ENCODE results near the gene SPAG9. TPM values are rescaled to one million over a fixed set of nuclear protein-coding genes. Genes with fewer than 3 reads are reported as not detected.

The SPAG9 gene
- total and polyA plus RNA-seq, 12 donors = 20.7 to 65.8 (median 51.6) TPM

- 94% methylated on average over 3 of the region's 3 CpGs for WGBS, 2 donors
Measured at GRCh38 chr17:50989149-50989548, 131.5 kb downstream of the SPAG9 start.

GRCh38 chr17:50988427-50988826 is 132.2 kb downstream of the SPAG9 start:
- H3K9me3 ChIP-seq = no peaks in the 10 kb centered on the region
- no peak overlapping the region for H3K4me3 ChIP-seq
- no peak for DNase-seq
- no peak overlapping the region for H3K27ac ChIP-seq
- ATAC-seq = no peak
- H3K27me3 ChIP-seq = no peaks in the 10 kb centered on the region
- H3K4me1 ChIP-seq = no peaks in the 10 kb centered on the region
- intact Hi-C loops (cut with DNase I) = no loop called here
- 92 to 97% methylated on average over 5 of the region's 5 CpGs for WGBS, 2 donors
- TF ChIP-seq CTCF (IDR thresholded peaks at IDR 0.05) = no peak
- H3K36me3 ChIP-seq = peaks cover 0 to 100% (median 82%) of the 10 kb centered on the region in 9 donors

More at GRCh38 chr17:50989149-50989548, 131.5 kb downstream of the SPAG9 start:
- Histone ChIP-seq H3K4me1 (no peaks in the 10 kb centered on the region), H3K36me3 (peaks cover 0 to 100% (median 87%) of the 10 kb centered on the region in 9 donors), H3K9me3 (no peaks in the 10 kb centered on the region), H3K27me3 (no peaks in the 10 kb centered on the region), H3K4me3 (no peak overlapping the region), H3K27ac (no peak overlapping the region)
- TF ChIP-seq CTCF (IDR thresholded peaks at IDR 0.05) = no peak
- ATAC-seq = no peak
- no peak for DNase-seq
- intact Hi-C loops (cut with DNase I) = no loop called here

- no peaks in the 10 kb centered on the region for H3K27me3 ChIP-seq
- H3K27ac ChIP-seq = no peak overlapping the region
- no peak for TF ChIP-seq CTCF (IDR thresholded peaks at IDR 0.05)
- H3K4me3 ChIP-seq = no peak overlapping the region
- DNase-seq = no peak
- H3K9me3 ChIP-seq = no peaks in the 10 kb centered on the region
- peaks cover 0 to 100% (median 73%) of the 10 kb centered on the region in 9 donors for H3K36me3 ChIP-seq
- intact Hi-C loops (cut with DNase I) = no loop called here
- 79 to 84% methylated on average over 1 of the region's 1 CpG for WGBS, 2 donors
- ATAC-seq = no peak
- no peaks in the 10 kb centered on the region for H3K4me1 ChIP-seq
Measured at GRCh38 chr17:50986989-50987660, 133.5 kb downstream of the SPAG9 start.

GRCh38 chr17:50981279-50981678 is 139.4 kb downstream of the SPAG9 start:
- H3K36me3 ChIP-seq = peaks cover 0 to 100% (median 52%) of the 10 kb centered on the region in 9 donors
- no peak overlapping the region for H3K27ac ChIP-seq
- peaks cover 0 to 15% (median 6%) of the 10 kb centered on the region in 9 donors for H3K4me1 ChIP-seq
- H3K4me3 ChIP-seq = no peak overlapping the region
- TF ChIP-seq CTCF (IDR thresholded peaks at IDR 0.05) = no peak
- ATAC-seq = no peak
- intact Hi-C loops (cut with DNase I) = no loop called here
- H3K27me3 ChIP-seq = no peaks in the 10 kb centered on the region
- DNase-seq = no peak
- no peaks in the 10 kb centered on the region for H3K9me3 ChIP-seq
